GM18505 (cell line): ENCODE results near the gene DNAH1.

ENCODE experiments used
- ATAC-seq: cut with Tn5 transposase; IDR thresholded peaks from one replicate; pipeline ENCODE4 v1.9.1; 2021; ENCODE audit not compliant: unreplicated experiment
- POLR2A ChIP-seq: IDR thresholded peaks from 4 replicates; pipeline ENCODE4 v1.6.1; 2011; ENCODE audit warnings: borderline replicate concordance; ENCODE audit not compliant: insufficient read depth, insufficient read length; ENCODE audit errors: extremely low read depth

The DNAH1 gene

DNA sequence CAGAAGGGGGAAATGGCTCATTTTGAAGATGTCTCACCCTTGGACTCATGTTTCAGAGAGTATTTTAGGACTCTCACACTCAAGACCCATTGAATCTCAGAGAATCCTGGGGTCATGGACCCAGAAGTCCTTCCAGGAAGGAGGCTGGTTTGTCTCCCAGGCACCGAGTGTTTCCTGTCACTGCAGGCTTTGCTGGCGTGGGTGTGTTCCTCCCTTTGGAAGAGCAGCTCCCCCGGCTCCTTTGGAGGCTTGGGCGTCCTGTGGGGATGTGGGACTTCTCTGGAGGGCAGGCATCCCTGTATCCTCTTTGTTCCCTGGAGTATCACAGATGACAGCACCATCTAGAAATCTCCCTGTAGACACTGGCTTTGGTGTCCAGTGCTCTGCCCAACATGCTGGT, 40.0 kb downstream of the DNAH1 start:
- ATAC-seq: no peak
- TF ChIP-seq POLR2A: no peak

DNA sequence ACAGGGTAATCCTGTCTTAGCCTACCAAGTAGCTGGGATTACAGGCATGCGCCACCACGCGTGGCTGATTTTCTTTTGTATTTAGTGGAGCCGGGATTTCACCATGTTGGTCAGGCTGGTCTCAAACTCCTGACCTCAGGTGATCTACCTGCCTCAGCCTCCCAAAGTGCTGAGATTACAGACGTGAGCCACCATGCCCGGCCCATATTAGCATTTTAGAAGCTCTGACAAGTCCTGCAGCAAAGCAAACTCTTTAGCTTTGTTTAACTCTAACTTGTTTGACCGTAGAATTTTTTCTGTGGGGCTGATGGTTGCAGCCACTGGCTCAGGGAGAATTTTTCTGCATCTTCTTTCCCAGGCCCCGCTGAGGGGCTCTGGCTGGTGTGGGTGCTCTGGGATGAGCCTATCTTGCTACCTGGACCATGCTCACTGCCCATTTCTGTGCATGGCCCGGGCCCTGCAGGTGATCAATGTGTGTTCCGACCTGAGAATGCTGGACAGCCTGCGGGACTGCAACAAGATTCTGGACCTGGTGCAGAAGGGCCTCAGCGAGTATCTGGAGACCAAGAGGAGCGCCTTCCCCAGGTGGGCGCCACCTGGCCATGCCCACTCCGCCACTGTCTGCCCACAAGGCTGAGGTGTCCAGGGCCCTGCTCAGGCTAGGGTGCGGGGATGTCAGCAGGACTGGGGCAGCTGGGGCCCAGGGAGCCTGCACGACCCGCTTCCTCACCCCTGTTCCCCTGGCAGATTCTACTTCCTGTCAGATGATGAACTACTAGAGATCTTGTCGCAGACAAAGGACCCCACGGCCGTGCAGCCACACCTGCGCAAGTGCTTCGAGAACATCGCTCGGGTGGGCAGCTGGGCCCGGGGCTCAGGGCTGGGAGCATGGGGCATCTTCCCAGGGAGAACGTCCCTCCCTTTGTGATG, 41.3 kb downstream of the DNAH1 start:
- TF ChIP-seq POLR2A: no peak
- ATAC-seq: no peak

GRCh38 chr3:52358362-52358940, 42.3 kb downstream of the DNAH1 start:
- no peak for ATAC-seq
- no peak for TF ChIP-seq POLR2A

DNA sequence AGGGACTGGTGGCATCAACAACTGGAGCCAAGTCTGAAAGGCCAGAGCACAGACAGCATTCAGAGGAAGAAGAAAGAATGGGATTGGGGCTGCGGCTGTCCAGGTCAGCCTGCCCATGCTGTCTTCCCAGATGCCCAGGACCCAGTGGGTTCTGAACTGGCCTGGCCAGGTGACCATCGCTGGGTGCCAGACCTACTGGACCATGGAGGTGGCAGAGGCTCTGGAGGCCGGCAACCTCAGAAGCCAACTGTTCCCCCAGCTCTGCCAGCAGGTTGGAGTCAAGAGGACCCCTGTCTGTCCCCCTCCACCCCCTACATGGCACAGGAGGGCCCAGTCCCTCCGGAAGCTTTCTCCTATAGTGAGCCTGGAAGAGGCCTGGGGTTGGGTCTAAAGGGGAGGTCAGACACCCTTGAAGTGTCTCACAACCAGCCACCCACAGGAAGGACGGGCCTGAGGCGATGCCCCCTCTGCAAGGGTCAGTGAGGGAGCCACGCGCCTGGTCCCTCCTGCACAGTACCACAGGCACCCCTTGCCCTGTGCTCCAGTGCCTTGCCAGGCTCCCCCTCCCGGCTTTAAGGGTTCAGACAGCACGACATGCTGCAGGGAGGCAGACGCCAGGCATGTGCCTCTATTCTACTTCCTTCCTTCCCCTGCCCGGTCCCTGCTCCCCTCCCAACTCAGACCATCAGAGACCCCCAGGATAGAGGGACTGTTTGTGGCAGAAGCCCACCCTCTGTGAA, 43.2 kb downstream of the DNAH1 start:
- TF ChIP-seq POLR2A: no peak
- no peak for ATAC-seq

- no peak for TF ChIP-seq POLR2A
These were observed 44.9 kb downstream of the DNAH1 start for GRCh38 chr3:52361011-52361410.

GRCh38 chr3:52361454-52361853, 45.3 kb downstream of the DNAH1 start:
- no peak for TF ChIP-seq POLR2A
- ATAC-seq: no peak

More at GRCh38 chr3:52361011-52361410, 44.9 kb downstream of the DNAH1 start:
- ATAC-seq: no peak

DNA sequence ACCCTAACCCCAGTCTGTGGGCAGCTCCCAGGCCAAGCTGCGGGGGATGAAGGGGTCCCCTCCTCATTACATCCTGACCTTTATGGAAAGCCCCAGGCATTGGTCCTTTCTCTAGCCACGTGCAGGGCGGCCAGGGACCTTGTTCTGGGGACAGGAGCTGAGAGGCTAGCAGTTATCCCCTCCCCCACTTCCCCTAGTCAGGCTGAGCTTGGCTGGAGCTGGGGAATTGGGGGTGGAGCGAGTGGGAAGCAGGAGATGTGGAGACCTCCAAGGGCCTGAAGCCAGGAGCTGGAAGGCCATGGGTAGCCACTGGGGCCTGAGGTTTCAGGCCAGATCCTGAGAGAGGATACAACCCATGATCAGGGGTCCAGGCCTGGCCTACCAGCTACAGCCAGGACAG, 45.8 kb downstream of the DNAH1 start:
- TF ChIP-seq POLR2A: no peak
- no peak for ATAC-seq

DNA sequence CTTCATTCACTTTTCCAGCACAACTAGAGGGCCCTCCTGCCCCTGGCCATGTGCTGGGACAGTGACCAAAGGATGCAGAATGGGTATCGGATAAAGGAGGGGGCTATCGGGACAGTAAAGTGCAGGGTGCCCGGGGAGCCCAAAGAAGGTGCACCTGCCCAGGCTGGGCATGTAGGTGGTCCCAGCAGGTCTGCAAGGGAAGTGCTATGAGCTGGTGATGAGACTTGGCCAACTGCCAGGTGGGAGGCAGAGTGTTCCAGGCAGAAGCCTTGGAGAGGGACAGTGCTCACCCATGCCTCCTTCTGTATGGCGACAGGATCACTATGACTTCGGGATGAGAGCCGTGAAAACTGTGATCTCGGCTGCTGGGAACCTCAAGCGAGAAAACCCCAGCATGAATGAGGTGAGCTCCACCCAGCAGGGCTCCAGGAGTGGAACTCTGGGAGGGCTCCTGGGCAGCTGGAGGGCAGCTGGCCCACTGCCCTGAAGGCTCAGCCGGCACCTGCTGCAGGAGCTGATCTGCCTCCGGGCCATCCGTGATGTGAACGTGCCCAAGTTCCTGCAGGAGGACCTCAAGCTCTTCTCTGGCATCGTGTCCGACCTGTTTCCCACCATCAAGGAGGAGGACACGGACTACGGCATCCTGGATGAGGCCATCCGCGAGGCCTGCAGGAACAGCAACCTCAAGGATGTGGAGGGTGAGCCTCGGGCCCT, 48.4 kb downstream of the DNAH1 start:
- TF ChIP-seq POLR2A: no peak
- no peak for ATAC-seq

GRCh38 chr3:52366527-52366926, 50.4 kb downstream of the DNAH1 start:
- no peak for TF ChIP-seq POLR2A
- no peak for ATAC-seq

DNA sequence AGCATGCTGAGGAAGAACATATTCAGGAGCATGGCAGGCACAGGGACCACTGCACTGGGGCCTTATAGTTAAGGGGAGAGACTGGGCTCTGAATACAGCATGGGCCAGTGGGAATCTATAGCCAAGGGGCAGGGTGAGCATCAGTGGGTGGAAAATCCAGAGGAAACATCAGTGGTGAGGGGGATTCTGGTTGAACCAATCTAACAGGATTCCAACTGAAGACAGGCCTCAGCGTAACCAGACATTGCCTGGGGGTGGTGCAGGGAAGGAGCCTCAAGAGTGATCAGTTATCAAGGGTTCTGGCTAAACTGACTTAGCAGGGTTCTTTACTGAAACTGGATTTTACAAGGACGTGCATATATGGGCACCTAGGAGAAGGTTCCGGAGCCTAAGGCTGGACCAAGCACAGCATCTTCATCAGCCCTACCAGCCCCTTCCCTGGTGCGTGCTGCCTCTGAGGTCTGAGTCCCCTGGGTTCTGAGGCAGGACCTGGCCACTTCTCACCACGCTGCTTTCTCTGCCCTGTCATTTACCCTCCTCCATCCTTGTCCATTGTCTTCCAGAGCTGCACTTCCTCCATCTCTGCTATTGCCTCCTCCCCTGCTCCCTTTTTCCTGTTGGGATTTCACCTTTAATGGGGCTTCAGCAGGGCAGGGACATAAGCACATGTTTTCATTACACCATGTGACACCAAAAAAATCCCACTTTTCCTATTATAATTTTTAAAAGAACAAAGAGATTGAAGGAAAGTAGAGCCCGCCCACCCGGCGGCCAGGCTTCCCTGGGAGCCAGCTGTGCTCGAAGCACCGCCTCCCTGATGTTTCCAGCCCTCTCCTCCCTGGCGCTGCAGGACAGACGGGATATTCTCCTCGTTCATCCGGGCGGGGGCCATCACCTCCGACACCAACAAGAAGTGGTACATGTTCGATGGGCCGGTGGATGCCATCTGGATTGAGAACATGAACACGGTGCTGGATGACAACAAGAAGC, 52.1 kb downstream of the DNAH1 start:
- no peak for TF ChIP-seq POLR2A

DNA sequence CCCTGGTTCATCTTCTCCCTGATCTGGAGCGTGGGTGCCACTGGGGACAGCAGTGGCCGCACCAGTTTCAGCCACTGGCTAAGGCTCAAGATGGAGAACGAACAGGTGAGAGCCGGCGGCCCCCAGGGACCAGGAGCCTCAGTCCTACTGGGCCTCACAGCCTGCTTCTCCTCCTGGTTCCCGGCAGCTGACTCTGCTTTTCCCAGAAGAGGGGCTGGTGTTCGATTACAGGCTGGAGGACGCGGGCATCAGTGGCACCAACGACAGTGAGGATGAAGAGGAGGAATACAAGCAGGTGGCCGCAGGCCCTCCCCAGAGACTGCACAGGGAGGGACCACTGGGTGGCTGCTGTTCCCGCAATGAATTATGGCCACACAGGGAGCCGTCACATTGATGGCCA, 54.4 kb downstream of the DNAH1 start:
- TF ChIP-seq POLR2A: no peak
- no peak for ATAC-seq

More for the DNA sequence above, 52.1 kb downstream of the DNAH1 start:
- no peak for ATAC-seq
